Gastroesophageal sphincter (tissue), 3 donors: ENCODE data around the gene MPRIP.

Experiments used
- CTCF ChIP-seq, 4 experiments: fragments of 200-600 bp in 2 of 4; fragments of 450-650 bp in 2 of 4; sonication (generic) in 1 of 4; IDR thresholded peaks; one replicate each; pipeline ENCODE4 v1.5.1; 2017 to 2019; ENCODE audit warnings: antibody characterized with exemption in 4 of 4, mild to moderate bottlenecking in 2 of 4, moderate library complexity in 2 of 4
- EP300 ChIP-seq: sonication (generic); formaldehyde crosslinking; IDR thresholded peaks from one replicate; pipeline ENCODE4 v1.6.1; 2017; ENCODE audit warnings: antibody characterized with exemption, mild to moderate bottlenecking
- POLR2A ChIP-seq, 2 donors: fragments of 450-650 bp; IDR thresholded peaks; one replicate each; pipeline ENCODE4 v1.6.1; 2017; ENCODE audit warnings: antibody characterized with exemption in 2 of 2, mild to moderate bottlenecking in 2 of 2, moderate library complexity in 1 of 2

- TF ChIP-seq POLR2A (IDR thresholded peaks at IDR 0.05) (no peak), CTCF (IDR thresholded peaks at IDR 0.05) (no peak), EP300 (no peak)
Measured at GRCh38 chr17:17029938-17030337, 12.3 kb upstream of the MPRIP start.
